Activated CD4-positive, alpha-beta T cell treated with anti-CD3 and anti-CD28 coated beads, Interleukin-2, amount 10 ng/mL, durations not matched to agents 7 days and 5 days (primary cell): ENCODE data around the gene BTBD9. TPM values are rescaled to one million over a fixed set of nuclear protein-coding genes. Genes with fewer than 3 reads are reported as not detected.

Source experiments
- CTCF ChIA-PET: fragments of 350-600 bp; sonication (Branson Sonifier 250); formaldehyde crosslinking; loops from one replicate; lab custom pipeline; 2021; ENCODE audit warnings: antibody characterized with exemption; lab: Charles Lee
- POLR2A ChIA-PET: fragments of 350-600 bp; sonication (Branson Sonifier 250); formaldehyde crosslinking; loops from one replicate; lab custom pipeline; 2021; ENCODE audit warnings: antibody characterized with exemption; lab: Charles Lee
- DNase-seq: peaks from one replicate; pipeline ENCODE4 v3.0.0-alpha.2; 2020
- H3K27ac Mint-ChIP-seq: one replicate; pipeline ENCODE4 v1.8.0; 2021; ENCODE audit warnings: mild to moderate bottlenecking, moderate library complexity, mixed read lengths
- H3K27me3 Mint-ChIP-seq: one replicate; pipeline ENCODE4 v1.8.0; 2021; ENCODE audit warnings: mixed read lengths
- H3K36me3 Mint-ChIP-seq: one replicate; pipeline ENCODE4 v1.8.0; 2021; ENCODE audit warnings: low read depth, mixed read lengths
- H3K4me1 Mint-ChIP-seq: one replicate; pipeline ENCODE4 v1.8.0; 2021; ENCODE audit warnings: mixed read lengths
- H3K4me3 Mint-ChIP-seq: one replicate; pipeline ENCODE4 v1.8.0; 2021; ENCODE audit warnings: mild to moderate bottlenecking, moderate library complexity, mixed read lengths
- H3K9me3 Mint-ChIP-seq: one replicate; pipeline ENCODE4 v1.8.0; 2021; ENCODE audit warnings: mixed read lengths
- total RNA-seq, 2 experiments: library from RNA; stranded (reverse); gene quantifications; one replicate each; pipeline ENCODE4 v1.2.3, GENCODE V29; 2021

Gene BTBD9
- total RNA-seq, 2 experiments from 2014 or later: 12.0 to 12.6 TPM

DNA sequence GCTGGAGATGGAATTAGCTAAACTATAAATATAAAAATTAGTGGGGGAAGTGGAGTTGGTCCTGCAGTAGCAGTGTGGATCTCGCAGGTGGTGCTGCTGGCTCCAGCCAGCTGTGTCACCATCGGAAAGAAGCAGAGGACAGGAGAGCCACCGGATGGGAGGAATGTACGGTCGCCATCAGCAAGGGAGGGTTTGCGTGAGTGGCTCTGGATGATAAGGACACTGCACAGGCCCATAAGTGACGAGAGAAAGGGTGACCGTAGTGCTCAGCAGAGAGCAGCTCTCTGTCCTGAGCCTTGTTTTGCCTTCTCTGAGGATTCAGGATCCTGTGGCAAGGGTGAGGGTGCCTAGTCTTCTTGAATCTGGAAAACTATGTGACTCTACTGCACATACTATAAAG, 441.5 kb downstream of the BTBD9 start:
- ChIA-PET CTCF (no interaction called here), POLR2A (no interaction called here)
- H3K4me3 Mint-ChIP-seq: no peak overlapping the region
- no peaks in the 10 kb centered on the region for H3K9me3 Mint-ChIP-seq
- H3K27ac Mint-ChIP-seq: no peak overlapping the region
- H3K4me1 Mint-ChIP-seq: no peaks in the 10 kb centered on the region
- H3K36me3 Mint-ChIP-seq: no peaks in the 10 kb centered on the region
- DNase-seq: no peak
- H3K27me3 Mint-ChIP-seq: no peaks in the 10 kb centered on the region

DNA sequence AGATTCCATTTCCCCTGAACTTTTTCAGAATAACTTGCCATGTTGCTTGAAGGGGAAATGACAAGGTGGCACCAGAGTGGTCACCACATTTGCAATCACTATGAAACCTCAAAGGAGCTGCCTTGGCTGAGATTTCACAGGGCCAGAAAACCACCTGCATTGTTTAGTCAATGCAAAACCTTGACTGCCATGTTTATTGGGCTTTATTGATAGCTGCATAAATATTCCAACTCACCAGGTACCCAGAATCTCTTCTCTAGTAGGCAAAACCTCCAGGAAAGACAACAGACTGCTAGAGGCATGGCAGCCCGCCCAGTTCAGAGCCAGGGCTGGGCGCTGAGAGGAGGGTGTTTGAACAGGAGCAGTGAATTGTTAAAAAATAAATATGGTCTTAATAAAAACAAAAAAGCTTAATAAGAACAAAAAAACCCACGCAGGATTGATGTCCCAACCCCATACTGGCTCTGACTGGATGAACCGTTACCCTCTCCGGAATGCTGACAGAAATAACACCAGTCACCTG, 444.6 kb downstream of the BTBD9 start:
- POLR2A ChIA-PET: no interaction called here
- Mint-ChIP-seq H3K27ac (no peak overlapping the region), H3K4me1 (no peaks in the 10 kb centered on the region), H3K4me3 (no peak overlapping the region), H3K36me3 (no peaks in the 10 kb centered on the region), H3K9me3 (no peaks in the 10 kb centered on the region), H3K27me3 (no peaks in the 10 kb centered on the region)
- CTCF ChIA-PET: no interaction called here
- DNase-seq: no peak

DNA sequence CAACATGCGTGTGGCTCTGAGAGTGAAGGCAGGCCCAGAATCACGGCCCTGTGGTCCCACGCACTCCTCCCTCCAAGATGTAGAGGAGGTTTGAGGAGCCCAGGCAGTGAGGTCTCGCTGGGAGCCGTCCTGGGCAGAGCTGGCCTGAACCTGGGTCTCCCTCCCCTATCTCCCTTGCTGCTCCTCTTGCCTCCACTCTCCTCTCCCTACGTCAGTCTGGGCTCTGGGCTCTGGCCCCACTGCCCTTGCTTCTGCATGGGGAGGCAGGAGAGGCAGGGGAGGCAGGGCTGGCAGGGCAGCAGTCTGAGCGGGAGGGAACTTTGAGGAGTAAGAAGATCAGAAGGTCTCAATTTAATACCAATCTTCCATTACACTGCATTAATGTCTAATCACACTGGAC, 445.1 kb downstream of the BTBD9 start:
- POLR2A ChIA-PET: no interaction called here
- H3K36me3 Mint-ChIP-seq: no peaks in the 10 kb centered on the region

DNA sequence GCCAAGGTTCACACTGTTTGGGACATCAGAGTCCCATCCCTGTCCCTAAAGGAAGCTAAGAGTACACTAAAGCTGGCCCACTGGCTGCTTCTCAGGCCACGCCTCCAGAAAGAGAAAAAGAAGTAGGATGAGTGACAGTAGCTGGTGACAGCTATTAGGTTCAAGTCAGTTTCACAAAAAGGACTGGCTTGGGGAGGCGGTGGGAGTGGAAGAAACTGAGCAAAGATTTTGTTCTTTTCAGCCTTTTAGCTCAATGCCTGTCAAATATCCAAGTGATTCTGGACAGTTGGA, 445.5 kb downstream of the BTBD9 start:
- no peaks in the 10 kb centered on the region for H3K4me1 Mint-ChIP-seq
- no peak for DNase-seq
- no peak overlapping the region for H3K27ac Mint-ChIP-seq
- no peaks in the 10 kb centered on the region for H3K9me3 Mint-ChIP-seq
- POLR2A ChIA-PET: no interaction called here
- H3K4me3 Mint-ChIP-seq: no peak overlapping the region
- no peaks in the 10 kb centered on the region for H3K27me3 Mint-ChIP-seq
- H3K36me3 Mint-ChIP-seq: no peaks in the 10 kb centered on the region
- CTCF ChIA-PET: no interaction called here

More for the DNA sequence above, 445.1 kb downstream of the BTBD9 start:
- Mint-ChIP-seq H3K9me3 (no peaks in the 10 kb centered on the region), H3K4me1 (no peaks in the 10 kb centered on the region), H3K4me3 (no peak overlapping the region), H3K27ac (no peak overlapping the region), H3K27me3 (no peaks in the 10 kb centered on the region)
- CTCF ChIA-PET: no interaction called here
- no peak for DNase-seq

DNA sequence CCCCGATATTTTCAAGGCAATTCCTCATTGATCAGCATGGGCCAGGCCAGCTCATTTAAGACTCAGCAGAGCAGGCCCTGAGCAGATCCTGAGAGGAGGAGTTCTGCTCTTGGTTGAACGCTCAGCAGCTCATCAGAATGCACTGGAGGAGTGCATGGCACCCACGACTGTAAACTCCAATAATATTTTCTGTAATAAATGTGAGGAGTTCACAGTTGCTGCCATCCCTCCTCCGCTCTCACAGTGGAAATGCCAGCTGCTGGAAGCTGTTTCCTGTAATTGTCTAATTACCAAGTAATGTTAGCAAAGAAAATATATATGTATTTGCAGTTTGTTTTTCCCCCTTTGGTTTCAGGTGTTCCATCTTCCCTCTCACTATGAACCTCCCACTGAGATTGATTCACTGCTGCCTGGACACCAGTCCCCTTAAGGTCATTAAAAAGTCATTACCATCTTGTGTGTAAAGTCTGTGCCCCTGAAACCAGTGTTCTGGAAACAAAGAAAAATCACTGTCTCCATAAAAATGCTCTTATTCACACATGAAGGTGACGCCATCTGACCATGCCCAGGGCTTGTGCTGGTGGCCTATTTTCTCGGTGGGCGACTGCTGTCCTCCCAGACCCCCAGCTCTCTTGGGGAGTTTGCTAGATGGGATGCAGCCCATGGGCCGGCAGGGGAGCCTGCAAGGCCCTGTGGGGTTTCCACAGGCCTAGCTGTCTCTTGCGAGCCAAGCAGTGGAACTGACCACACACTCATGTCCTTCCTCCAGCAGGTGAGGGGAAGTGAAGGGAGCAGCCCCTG, 446.0 kb downstream of the BTBD9 start:
- Mint-ChIP-seq H3K9me3 (no peaks in the 10 kb centered on the region), H3K27ac (no peak overlapping the region), H3K4me1 (no peaks in the 10 kb centered on the region), H3K4me3 (no peak overlapping the region), H3K27me3 (no peaks in the 10 kb centered on the region), H3K36me3 (no peaks in the 10 kb centered on the region)
- no peak for DNase-seq
- ChIA-PET CTCF (no interaction called here), POLR2A (no interaction called here)

GRCh38 chr6:38193051-38193450, 446.7 kb downstream of the BTBD9 start:
- H3K36me3 Mint-ChIP-seq: no peaks in the 10 kb centered on the region
- no peak for DNase-seq
- POLR2A ChIA-PET: no interaction called here
- no peak overlapping the region for H3K4me3 Mint-ChIP-seq
- no peaks in the 10 kb centered on the region for H3K27me3 Mint-ChIP-seq
- H3K27ac Mint-ChIP-seq: no peak overlapping the region
- no peaks in the 10 kb centered on the region for H3K4me1 Mint-ChIP-seq
- no peaks in the 10 kb centered on the region for H3K9me3 Mint-ChIP-seq
- CTCF ChIA-PET: no interaction called here

DNA sequence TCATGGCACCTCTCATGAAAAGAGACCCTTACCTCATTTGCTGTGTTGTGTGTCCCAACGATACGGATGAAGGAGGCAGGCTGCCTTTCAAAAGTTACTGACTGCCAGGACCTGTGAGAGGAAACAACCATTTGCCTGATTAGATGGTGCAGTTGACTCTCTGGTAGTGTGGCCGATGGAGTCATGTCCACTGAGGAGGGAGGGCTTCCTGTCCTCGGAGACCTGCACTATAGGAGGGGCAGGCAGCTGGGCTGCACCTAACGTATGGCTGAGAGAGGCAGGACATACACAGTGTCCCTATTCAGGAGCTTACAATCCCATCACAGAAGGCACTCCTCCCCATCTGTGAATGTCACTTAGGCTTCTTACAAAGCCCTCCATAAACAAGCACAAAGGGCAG, 447.2 kb downstream of the BTBD9 start:
- no peaks in the 10 kb centered on the region for H3K27me3 Mint-ChIP-seq
- ChIA-PET POLR2A (no interaction called here), CTCF (no interaction called here)
- no peak for DNase-seq
- no peaks in the 10 kb centered on the region for H3K36me3 Mint-ChIP-seq
- no peaks in the 10 kb centered on the region for H3K9me3 Mint-ChIP-seq
- H3K4me3 Mint-ChIP-seq: no peak overlapping the region
- H3K4me1 Mint-ChIP-seq: no peaks in the 10 kb centered on the region
- H3K27ac Mint-ChIP-seq: no peak overlapping the region

- no peaks in the 10 kb centered on the region for H3K36me3 Mint-ChIP-seq
- ChIA-PET CTCF (no interaction called here), POLR2A (no interaction called here)
- no peak overlapping the region for H3K4me3 Mint-ChIP-seq
- no peak overlapping the region for H3K27ac Mint-ChIP-seq
- H3K4me1 Mint-ChIP-seq: no peaks in the 10 kb centered on the region
- H3K9me3 Mint-ChIP-seq: no peaks in the 10 kb centered on the region
- H3K27me3 Mint-ChIP-seq: no peaks in the 10 kb centered on the region
- DNase-seq: no peak
These were observed 447.7 kb downstream of the BTBD9 start for GRCh38 chr6:38192011-38192410.

DNA sequence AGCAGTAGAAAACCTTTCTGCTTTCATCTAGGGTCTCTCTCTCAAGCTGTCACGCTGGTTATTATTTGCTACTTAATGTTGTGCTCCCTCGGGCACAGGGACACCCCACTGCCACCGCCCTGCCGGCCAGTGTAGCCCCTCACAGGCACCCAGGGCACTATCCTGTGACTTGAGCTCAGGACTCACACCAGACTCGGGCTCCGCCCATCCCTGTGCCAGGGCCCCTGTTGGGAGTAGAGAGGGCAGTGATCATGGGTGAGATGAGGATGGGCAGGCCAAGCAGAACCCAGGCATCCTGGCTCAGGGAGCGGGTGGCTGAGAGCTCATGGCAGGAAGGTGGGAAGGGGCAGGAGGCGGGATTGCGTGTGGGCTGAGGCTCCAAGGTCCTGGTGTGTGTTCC, 448.3 kb downstream of the BTBD9 start:
- H3K36me3 Mint-ChIP-seq: no peaks in the 10 kb centered on the region
- no peak for DNase-seq
- H3K9me3 Mint-ChIP-seq: no peaks in the 10 kb centered on the region
- ChIA-PET CTCF (no interaction called here), POLR2A (no interaction called here)
- H3K27ac Mint-ChIP-seq: no peak overlapping the region
- H3K27me3 Mint-ChIP-seq: no peaks in the 10 kb centered on the region
- no peaks in the 10 kb centered on the region for H3K4me1 Mint-ChIP-seq
- no peak overlapping the region for H3K4me3 Mint-ChIP-seq

DNA sequence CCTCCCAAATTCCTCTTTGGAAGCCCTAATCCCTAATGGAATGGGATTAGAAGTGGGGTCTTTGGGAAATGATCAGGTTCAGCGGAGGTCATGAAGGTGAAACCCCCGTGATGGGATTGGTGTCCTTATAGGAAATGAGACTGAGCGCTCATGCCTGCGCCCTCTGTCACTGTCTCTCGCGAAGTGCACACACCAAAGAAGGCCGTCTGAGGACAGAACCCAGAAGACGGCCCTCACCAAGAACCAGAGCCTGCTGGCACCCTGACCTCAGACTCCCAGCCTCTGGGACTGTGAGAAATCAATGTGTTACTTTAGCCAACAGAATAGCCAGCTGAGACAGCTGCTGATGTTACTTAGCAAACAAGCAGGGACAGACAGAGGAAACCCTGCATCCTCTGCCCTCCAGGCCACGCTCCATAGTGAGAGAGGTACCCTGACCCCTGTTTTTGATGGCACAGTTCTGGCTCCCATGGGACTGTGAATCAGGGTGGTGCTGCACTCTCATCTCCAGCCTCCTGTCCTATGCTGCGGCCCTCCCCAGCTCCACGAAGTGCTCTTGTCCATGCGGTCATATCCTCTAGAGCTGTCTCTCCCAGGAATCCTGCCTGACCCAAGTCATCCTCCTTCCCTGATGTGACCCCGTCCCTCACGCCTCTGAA, 450.9 kb downstream of the BTBD9 start:
- ChIA-PET CTCF (no interaction called here), POLR2A (no interaction called here)
- Mint-ChIP-seq H3K36me3 (no peaks in the 10 kb centered on the region), H3K27ac (no peak overlapping the region), H3K4me3 (no peak overlapping the region), H3K4me1 (no peaks in the 10 kb centered on the region), H3K27me3 (no peaks in the 10 kb centered on the region), H3K9me3 (no peaks in the 10 kb centered on the region)
- DNase-seq: no peak

GRCh38 chr6:38187811-38188590, 451.7 kb downstream of the BTBD9 start:
- no peaks in the 10 kb centered on the region for H3K36me3 Mint-ChIP-seq
- ChIA-PET POLR2A (no interaction called here), CTCF (no interaction called here)
- no peak for DNase-seq
- H3K27ac Mint-ChIP-seq: no peak overlapping the region
- no peaks in the 10 kb centered on the region for H3K27me3 Mint-ChIP-seq
- no peaks in the 10 kb centered on the region for H3K4me1 Mint-ChIP-seq
- H3K9me3 Mint-ChIP-seq: no peaks in the 10 kb centered on the region
- no peak overlapping the region for H3K4me3 Mint-ChIP-seq

GRCh38 chr6:38187325-38187724, 452.4 kb downstream of the BTBD9 start:
- DNase-seq: no peak
- no peak overlapping the region for H3K27ac Mint-ChIP-seq

DNA sequence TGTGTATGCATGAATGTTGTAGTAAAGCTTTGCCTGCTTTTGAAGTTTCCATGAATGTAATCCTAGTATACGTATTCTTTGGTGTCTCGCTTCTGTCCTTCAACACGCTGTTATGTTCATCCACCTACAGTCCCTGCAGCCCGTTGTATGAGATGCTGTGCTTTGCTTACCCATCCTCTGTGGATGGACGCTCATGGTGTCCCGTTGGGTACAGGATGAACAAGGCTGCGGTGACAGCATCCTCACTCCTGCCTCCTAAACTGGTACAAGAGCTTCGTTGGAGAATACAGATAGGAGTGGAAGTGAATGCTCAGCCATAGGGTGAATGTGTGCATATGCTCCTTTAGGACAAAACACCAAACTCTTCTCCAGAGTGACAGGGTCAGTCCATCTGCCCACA, 454.0 kb downstream of the BTBD9 start:
- POLR2A ChIA-PET: no interaction called here
- no peak for DNase-seq
- H3K36me3 Mint-ChIP-seq: no peaks in the 10 kb centered on the region
- H3K4me1 Mint-ChIP-seq: no peaks in the 10 kb centered on the region
- H3K27ac Mint-ChIP-seq: no peak overlapping the region
- H3K27me3 Mint-ChIP-seq: no peaks in the 10 kb centered on the region
- H3K4me3 Mint-ChIP-seq: no peak overlapping the region
- CTCF ChIA-PET: no interaction called here
- H3K9me3 Mint-ChIP-seq: no peaks in the 10 kb centered on the region

More at GRCh38 chr6:38187325-38187724, 452.4 kb downstream of the BTBD9 start:
- Mint-ChIP-seq H3K4me1 (no peaks in the 10 kb centered on the region), H3K9me3 (no peaks in the 10 kb centered on the region), H3K36me3 (no peaks in the 10 kb centered on the region), H3K4me3 (no peak overlapping the region), H3K27me3 (no peaks in the 10 kb centered on the region)
- ChIA-PET CTCF (no interaction called here), POLR2A (no interaction called here)
